DOHH2 (cell line): ENCODE results near the gene CREB5.

ENCODE experiments used
- EZH2phosphoT487 ChIP-seq: fragments of 200-600 bp; sonication (generic); IDR thresholded peaks from 2 replicates; pipeline ENCODE4 v1.6.1; 2017; ENCODE audit warnings: borderline replicate concordance, mild to moderate bottlenecking, antibody characterized with exemption, low read length, moderate library complexity, mixed read lengths
- TF ChIP-seq, protein P1 (sequence below): fragments of 200-600 bp; sonication (generic); IDR thresholded peaks from one replicate; pipeline ENCODE4 v1.5.1; 2014; ENCODE audit warnings: antibody characterized with exemption, mild to moderate bottlenecking, low read depth, low read length; ENCODE audit not compliant: poor library complexity, severe bottlenecking

DNA sequence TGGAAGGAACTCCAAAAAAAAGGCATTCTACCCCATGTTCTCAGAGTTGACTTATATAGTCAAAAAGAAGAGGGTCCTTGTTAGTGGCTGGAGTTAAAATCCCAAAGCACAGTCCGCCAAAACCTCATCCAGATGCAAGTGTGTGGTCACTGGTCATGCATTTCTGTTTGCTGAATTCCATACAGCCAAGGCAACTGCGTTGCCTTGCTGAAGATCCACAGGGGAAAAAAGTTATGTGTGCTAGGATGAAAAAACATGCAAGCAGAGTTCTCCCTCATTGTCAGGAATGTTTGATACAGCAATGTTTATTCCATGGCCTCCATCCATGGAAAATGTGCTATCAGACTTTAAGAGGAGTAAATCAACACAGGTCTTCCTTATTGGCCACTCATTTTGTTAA lies 213.1 kb downstream of the CREB5 start:
- TF ChIP-seq, protein P1, sequence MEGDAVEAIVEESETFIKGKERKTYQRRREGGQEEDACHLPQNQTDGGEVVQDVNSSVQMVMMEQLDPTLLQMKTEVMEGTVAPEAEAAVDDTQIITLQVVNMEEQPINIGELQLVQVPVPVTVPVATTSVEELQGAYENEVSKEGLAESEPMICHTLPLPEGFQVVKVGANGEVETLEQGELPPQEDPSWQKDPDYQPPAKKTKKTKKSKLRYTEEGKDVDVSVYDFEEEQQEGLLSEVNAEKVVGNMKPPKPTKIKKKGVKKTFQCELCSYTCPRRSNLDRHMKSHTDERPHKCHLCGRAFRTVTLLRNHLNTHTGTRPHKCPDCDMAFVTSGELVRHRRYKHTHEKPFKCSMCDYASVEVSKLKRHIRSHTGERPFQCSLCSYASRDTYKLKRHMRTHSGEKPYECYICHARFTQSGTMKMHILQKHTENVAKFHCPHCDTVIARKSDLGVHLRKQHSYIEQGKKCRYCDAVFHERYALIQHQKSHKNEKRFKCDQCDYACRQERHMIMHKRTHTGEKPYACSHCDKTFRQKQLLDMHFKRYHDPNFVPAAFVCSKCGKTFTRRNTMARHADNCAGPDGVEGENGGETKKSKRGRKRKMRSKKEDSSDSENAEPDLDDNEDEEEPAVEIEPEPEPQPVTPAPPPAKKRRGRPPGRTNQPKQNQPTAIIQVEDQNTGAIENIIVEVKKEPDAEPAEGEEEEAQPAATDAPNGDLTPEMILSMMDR: no peak
- no peak for TF ChIP-seq EZH2phosphoT487
